Frontal cortex (tissue), 4 donors: ENCODE data around the gene ST6GALNAC1. TPM values are rescaled to one million over a fixed set of nuclear protein-coding genes. Genes with fewer than 3 reads are reported as not detected.
"Not testable (repeated sequence)": the region's sequence is repeated elsewhere in the genome, so short reads cannot be mapped to it uniquely, and the experiment has no call there.

Experiments
- DNase-seq, 2 donors: peaks; one replicate each; pipeline ENCODE4 v3.0.0; 2012; ENCODE audit warnings: low spot score in 2 of 2
- FAIRE-seq: peaks from 2 replicates; lab custom pipeline; 2012; peaks lifted over from hg19 to GRCh38; lab: Jason Lieb, UNC
- total RNA-seq: library from RNA; depleted of rRNA; stranded (reverse); fragments of >200 nt; gene quantifications from one replicate; pipeline ENCODE4 v1.2.3, GENCODE V29; 2014
- donor health status: control.
- donor health status: control.
- donor health status: control.

Gene ST6GALNAC1
- total RNA-seq, 1 donor from 2014 or later = 0.82 TPM

DNA sequence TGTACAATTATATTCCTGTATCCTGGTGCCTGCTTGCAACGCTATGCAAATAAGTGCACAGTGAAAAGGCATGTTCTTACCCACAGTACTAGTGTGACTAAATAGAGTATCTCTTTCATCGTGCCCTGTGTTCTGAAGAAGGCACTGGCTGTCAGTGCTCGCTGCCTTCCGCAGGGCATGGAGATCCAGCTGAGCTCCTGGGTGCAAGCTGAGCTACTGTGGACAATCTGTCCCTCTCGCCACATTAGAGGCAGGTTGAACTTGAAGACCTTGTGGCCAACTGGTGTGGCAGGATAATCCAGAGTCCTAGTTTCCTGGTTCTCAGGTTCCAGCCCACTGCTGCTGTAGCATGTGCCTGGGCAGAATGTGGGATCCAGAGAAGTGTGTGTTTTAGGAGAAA, 1.9 kb upstream of the ST6GALNAC1 start:
- no peak for FAIRE-seq
- DNase-seq = no peak

DNA sequence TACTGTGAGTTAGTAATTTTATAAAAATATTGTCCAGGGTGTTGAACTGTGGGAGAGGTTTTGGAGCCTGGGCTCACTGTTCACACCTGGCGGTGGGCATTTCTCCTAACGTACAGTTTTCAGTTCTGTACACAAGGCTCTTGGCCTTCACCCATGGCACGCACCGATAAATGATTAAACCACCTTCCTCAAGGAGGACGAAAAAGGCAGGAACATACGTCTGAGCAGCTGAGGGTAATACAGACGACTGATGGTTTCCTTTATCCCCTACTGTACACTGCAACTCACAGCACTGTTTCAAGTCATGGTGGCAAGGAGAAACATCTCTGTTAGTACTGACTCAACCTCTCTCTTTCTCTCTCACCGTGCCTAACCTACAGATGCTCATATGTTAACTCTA, 1.4 kb upstream of the ST6GALNAC1 start:
- FAIRE-seq = no peak
- DNase-seq = no peak

DNA sequence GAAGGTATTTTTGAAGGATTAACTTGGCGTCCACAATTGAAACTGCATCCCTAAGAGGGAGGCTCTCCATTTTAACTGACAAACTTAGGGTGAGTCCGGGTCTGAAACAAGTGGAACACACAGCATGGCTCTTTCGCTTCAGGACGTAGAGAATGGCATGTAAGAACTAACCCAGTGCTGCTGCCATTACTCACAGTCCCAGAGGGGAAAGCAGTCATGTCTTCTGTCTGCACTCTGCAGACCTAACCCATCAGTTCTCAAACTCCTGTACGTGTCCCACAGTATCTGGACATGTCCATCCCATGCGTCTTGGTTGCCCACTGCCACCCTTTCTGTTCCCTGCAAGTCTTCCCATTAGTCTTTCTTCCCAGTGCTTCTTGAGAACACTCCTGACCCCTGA, 563 bp downstream of the ST6GALNAC1 start:
- no peak for DNase-seq
- no peak for FAIRE-seq

DNA sequence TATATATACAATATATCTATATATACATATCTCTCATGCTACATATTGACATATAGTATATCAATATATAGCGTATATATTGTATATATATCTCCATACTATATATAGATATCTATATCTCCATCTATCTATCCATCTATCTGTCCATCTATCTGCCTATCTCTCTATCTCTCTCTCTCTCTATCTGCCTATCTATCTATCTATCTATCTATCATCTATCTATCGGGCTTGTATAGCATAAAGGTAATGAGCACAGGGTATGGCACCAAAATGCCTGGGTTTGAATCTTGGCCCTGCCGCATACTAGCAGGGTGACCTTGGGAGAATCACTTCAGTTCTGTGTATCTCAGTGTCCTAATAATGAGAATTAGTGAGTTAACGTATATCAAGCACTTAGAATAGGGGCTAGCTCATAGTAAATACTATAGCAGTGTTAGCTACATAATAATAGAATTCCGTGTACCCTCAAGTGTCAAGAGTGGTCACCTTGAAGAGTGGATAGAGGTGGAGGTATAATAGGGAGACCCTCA, 1.5 kb downstream of the ST6GALNAC1 start:
- DNase-seq = no peak
- FAIRE-seq = no peak

DNA sequence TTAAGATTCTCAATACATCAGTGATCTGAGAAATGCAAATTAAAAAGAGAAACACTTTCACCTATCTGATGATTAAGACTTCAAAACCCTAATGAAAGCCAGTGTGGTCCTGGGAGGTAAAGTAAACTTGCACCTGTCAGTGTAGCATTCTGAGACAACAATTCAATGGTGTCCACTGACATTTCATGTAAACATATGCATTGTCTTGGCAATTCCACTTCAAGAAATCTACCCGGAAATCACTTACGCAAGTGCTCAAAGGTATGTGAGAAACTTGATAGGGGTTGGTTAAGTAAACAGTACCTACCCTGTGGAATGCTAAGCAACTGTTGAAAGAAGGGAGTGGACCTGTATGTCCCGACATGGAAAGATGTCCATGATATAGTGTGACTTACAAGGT, 2.1 kb downstream of the ST6GALNAC1 start:
- DNase-seq (no peak), FAIRE-seq (no peak)

DNA sequence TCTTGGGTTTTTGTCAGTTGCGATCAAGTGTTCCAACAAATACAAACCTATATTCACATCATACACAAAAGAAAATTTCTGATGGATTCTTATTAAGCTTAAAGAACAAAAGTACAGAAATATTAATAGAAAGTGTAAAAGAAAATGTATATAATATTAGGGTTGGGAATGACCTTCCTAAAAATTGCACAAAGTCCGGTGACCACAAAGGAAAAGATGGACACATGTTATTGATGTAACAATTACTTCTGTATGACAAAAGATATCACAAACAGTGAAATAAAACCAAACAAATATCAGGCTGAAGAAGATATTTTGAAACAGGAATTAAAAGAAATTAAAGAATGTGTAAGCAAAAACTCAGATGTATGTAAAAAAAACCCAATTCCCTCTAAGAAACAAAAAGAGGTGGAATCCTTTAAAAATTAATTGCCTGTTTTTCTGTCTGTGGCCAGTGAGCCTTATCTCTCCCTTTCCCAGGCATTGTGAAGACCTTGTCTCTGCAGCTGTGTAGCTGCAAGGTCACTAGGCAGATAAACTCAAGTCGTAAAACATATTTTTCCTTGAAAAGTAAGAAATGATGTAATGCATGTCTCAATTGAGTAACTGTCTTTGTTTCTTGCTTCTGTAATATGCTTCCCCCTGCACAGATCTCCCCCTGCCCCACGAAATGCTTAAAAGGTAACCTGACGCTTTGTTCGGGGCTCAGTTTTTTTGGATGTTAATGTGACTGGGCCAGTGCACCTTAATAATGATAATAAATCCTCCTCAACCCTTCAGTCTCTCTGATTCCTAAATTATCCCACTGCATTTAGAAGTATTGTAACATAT, 2.8 kb downstream of the ST6GALNAC1 start:
- DNase-seq = no peak
- no peak for FAIRE-seq

DNA sequence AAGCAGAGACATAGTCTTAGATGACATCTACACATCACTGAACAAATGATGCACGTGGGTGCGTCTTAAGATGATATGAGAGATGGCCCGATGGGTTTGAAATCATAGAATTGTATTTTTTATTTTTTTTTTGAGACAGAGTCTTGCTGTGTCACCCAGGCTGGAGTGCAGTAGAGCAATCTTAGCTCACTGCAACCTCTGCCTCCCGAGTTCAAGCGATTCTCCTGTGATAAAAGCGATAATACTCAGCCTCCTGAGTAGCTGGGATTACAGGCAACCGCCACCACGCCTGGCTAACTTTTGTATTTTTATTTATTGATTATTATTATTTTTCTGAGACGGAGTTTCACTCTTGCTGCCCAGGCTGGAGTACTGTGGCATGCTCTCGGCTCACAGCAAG, 5.3 kb downstream of the ST6GALNAC1 start:
- FAIRE-seq = no peak
- DNase-seq = no peak

DNA sequence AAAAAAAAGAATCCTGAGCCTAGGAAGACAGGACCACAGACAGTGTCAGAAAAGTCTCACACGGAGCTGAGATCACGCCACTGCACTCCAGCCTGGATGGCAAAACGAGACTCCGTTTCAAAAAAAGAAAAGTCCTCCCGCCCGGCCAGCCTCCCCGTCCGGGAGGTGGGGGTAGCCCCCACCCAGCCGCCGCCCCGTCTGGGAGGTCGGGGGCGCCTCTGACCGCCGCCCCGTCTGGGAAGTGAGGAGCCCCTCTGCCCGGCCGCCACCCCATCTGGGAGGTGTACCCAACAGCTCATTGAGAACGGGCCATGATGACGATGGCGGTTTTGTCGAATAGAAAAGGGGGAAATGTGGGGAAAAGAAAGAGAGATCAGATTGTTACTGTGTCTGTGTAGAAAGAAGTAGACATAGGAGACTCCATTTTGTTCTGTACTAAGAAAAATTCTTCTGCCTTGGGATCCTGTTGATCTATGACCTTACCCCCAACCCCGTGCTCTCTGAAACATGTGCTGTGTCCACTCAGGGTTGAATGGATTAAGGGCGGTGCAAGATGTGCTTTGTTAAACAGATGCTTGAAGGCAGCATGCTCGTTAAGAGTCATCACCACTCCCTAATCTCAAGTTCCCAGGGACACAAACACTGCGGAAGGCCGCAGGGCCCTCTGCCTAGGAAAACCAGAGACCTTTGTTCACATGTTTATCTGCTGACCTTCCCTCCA, 6.9 kb downstream of the ST6GALNAC1 start:
- DNase-seq, FAIRE-seq: not testable (repeated sequence)

DNA sequence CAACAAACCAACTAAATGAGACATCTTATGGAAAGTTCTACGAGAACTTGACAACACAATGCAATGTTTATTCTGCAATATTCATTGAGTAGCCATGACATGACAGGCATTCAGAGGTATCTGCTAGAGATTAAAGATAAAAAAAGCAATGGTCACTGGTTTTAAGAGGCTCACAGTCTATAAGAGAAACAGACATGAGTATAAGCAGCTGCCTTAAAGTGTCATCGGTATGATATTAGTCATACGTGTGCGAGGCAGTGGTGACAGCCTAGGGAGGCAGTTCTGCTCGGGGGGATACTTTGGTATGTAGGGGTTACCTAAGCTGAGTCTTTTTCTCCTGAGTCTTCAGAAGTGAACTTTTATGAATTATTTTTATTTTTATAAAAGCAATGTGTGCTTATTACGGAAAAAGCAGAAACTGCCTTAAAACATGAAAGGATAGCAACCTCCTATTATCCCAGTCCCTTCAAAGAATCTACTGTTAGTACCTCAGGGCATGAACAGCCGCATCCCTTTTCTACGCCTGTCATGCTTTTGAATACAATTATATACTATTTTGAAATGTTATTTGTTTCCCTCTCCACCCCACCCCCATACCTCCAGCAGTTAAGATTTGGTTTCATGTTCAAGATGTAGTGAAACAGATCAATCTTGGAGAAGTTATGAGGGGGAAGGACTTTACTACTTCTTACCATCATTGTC, 7.7 kb downstream of the ST6GALNAC1 start:
- DNase-seq (no peak), FAIRE-seq (no peak)

DNA sequence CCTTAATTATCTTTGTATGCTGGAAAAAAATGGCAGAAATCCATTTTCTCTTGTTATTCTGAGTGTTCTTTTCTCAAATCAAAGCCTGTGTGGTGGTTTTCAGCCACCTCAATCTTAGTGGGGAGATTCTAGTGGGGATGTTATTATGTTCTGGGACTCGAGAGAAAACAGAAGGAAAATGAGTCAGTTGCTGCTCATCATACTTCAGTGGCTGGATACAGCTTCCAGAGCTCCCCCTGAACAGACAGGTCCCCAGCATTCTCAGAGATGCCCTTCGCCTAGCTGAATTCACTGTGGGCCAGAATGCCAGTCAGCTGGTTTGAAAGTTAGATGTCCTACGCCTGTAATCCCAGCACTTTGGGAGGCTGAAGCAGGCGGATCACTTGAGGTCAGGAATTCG, 8.5 kb downstream of the ST6GALNAC1 start:
- FAIRE-seq (no peak), DNase-seq (no peak)

DNA sequence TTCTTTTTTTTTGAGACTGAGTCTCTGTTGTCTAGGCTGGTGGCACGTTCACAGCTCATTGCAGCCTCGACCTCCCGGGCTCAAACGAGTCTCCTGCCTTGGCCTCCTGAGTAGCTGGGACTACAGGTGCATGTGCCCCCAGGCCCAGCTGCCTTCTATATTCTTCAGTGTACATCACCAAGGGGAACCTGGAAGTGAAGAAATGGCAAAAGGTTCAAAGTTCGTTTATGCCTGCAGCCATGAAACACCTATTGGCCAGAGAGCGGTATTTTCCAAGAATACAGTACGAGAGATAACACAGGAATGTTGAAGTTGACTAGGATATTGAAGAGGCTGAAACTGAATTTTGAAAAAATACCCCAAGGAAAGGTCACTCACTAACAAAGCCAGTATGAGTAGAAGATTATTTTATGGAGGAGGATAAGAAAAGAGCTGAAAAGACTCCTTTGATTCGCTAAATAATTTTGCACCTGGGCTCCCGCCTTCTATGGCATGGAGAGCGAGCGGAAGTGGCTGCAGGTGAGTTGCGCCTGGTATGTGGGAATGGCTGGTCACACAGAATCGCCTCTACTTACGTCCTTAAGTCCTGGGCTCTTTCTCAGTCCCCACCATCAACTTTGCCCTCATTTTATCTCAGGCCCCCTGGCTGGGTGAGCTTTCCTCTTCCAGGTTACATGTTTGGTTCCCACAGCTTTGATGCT, 9.8 kb downstream of the ST6GALNAC1 start:
- FAIRE-seq = no peak
- no peak for DNase-seq

DNA sequence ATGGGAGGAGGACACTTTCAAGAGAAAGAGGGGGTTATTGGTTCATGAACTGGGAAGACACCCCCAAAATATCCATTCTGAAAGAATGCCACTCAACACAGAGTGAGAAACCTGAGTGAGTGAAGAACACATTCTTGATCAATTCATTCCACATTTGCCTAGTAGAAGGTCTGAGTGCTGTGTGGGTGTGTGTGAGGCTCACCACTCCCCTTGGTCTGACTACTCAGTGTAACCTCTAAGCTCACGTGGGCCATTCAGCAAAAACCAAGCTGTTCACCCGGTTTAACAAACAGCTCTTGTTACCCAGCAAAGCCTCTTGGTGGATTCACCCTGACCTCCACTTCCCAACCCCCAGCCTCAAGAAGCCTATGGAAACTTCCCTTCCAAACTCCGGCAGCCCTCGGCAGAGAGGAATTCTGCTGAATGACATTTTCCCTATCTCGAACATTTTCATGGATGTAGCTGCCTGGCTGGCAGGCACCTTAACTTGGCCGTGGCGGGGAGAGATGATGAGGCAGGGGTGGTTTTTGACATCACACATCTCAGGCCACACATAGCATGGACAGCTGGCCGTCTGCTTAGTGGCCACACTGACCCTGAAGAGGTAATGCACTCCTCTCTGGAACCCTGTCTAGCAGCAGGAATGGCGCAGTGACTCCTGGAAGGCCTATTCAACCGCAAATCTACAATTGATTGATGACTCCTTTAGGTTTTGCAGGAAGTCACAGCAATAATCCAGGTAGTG, 11.6 kb downstream of the ST6GALNAC1 start:
- no peak for DNase-seq
- no peak for FAIRE-seq

DNA sequence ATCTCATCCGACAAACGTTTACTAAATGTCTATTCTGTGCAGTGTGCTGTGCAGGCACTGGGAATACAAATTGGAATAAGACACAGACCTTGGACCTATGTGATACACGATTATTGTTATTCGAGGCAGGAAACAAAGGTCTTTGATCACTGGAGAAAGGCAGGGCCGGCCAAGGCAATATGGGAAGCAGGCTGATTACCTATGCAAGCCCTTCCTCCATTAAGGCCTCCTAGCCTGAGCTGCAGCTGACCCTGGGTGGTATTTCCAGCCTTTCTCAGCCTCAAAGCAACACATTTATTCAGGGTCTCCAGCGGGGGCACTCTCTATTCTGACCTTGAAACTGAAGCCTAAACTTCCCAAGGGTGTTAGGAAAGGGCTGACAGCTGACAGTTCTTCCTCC, 13.4 kb downstream of the ST6GALNAC1 start:
- no peak for FAIRE-seq
- DNase-seq = no peak

DNA sequence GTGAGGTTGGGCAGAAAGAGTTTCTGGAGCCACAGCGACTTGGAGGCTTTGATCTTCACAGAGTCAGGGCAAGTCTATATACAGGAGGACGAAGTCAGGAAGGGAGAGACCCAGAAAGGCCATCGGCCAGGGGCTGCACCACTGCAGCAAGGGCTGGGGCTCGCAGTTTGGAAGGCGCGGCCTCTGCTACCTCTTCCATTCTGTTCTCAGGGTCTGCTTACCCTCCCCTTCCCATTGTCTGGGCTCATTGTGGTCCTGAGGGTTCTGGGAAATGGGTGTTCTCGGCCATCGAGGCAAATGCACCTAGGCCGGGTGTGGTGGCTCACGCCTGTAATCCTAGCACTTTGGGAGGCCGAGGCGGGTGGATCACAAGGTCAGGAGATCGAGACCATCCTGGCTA, 16.0 kb downstream of the ST6GALNAC1 start:
- FAIRE-seq (no peak), DNase-seq (no peak)

DNA sequence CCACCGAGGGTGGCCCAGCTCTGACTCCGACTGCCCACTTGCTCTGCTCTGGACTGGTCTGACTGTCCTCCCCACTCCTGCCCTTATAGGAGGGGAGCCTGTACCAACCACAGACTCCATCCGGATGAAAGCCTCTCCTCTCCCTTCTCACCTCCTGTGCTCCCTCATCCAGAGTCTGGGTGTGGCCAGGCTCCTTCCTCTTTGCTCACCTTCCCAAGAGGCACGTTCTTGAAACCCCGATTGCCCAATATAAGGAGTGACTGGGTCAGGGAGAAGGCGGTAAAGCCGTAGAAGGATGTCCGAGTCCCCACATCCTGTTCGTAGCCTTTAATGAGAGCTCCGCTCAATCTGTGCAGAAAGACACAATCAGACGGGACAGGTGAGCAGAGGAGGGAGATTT, 17.1 kb downstream of the ST6GALNAC1 start:
- FAIRE-seq (no peak), DNase-seq (no peak)

DNA sequence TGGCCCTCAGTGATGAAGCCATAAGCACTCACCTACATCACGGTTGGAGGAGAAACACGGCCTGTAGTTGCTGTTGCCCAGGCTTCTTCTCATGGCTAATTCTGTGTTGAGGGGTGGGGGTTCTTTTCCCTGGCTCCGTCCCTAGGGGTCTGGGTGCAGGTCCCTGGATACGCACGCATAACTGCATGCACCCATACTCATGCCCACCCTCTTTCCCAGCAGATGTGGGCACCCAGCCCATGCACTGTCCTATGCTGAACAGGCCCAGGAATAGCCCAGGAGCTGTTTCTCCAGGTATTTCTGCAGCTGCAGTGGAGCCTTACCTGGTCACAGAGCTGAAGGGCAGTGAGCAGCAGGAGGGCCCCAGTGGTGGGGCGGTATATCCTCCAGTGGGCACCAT, 18.1 kb downstream of the ST6GALNAC1 start:
- no peak for DNase-seq
- FAIRE-seq = no peak

DNA sequence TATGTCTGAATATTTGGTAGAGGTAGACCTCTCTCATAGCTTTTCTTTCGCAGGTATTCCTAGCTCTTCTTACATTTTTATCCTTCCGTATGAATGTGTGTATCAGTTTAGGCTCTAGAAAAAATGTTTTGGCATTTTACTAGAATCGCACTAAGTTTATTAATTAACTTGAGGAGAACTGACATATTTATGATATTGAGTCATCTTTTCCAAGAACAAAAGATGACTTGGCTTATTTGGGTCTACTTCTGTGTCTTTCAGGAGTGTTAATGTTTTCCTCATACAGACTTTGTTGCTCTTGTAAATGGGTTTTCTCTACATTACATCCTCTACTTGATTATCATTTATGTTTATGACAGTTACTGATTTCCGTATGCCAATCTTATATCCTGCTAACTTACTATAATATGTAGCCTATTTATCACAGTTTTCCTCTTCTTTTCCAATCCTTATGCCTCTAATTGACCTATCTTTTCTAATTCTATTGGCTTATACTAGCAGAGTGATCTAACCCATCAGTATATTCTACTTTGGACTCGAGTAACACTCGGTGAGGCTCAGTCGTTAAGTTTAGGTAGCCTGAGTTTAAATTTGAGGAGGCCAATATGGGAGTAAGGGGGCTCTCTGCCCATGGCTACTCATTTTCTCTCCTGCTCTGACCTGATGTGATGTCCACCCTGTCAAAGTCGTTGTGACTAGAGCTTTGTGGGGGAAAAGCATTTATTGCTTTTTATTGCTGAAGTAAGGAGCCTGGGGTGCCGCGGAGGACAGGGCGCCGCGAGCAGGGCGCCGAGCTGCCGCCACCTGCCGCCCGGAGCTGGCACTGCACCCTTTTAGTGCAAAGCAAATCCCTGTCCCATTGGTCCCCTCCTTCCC, 20.0 kb downstream of the ST6GALNAC1 start:
- FAIRE-seq = no peak
- DNase-seq = peak; percentile 70 to 82

DNA sequence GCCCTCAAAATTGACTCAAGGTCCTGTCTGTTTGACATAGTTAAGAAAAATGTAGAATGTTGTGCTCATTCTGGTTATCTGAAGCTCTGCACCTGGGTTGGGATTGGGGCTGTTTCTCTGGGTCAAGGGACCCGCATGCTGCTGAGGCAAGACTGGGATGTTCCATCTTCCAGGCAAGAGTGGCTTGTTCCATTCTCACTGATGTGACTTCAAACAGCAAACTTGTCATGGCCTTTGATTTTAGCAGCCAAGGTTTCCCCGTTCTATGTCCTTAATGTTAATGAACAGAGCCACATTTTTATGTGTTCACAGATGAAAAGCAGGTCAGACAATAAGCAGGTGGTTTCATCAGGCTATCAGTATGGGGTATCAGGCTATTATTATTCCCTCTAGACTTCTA, 25.7 kb downstream of the ST6GALNAC1 start:
- FAIRE-seq (no peak), DNase-seq (no peak)
